K562 (cell line): ENCODE data around the gene ST6GAL1. TPM values are rescaled to one million over a fixed set of nuclear protein-coding genes. Genes with fewer than 3 reads are reported as not detected.

Experiments
- ATAC-seq: fragments of 200-7000 bp; cut with Tn5 transposase; 3 replicates; pipeline ENCODE4 v1.9.1; 2020; ENCODE audit warnings: moderate library complexity
- BruUV-seq: library from RNA; stranded (reverse); fragments of 400-500 nt; replicated peaks from 2 replicates; lab custom pipeline; 2021; lab: Mats Ljungman, UMichigan
- CTCF ChIA-PET: fragments of 300-600 bp; formaldehyde crosslinking; extraction: SDS; loops from one replicate; lab custom pipeline; 2021; ENCODE audit warnings: low intra/inter-chr PET ratio; lab: Yijun Ruan, JAX
- POLR2A ChIA-PET: fragments of 300-600, 350-650 bp; sonication (Branson Sonifier 250); formaldehyde crosslinking; extraction: SDS; loops from one replicate; lab custom pipeline; 2021; ENCODE audit warnings: antibody characterized with exemption, inconsistent platforms; lab: Yijun Ruan, JAX
- DNase-seq, 4 experiments: peaks; one replicate each; pipeline versions ENCODE4 v3.0.0 to v3.0.0-alpha.2; 2011 to 2018; ENCODE audit warnings: low spot score in 3 of 4, mixed read lengths in 3 of 4; ENCODE audit errors: extremely low read depth in 1 of 4
- FAIRE-seq: peaks from 2 replicates; lab custom pipeline; 2011; peaks lifted over from hg19 to GRCh38; lab: Jason Lieb, UNC
- H2AFZ ChIP-seq: 2 replicates; pipeline ENCODE4 v1.6.0; 2011; ENCODE audit warnings: low read depth, low read length, control low read depth, inconsistent platforms
- H3K27ac ChIP-seq: fragments of 200-600 bp; 3 replicates; pipeline ENCODE4 v1.8.0; 2011; ENCODE audit warnings: low read depth, mild to moderate bottlenecking, control low read depth, inconsistent platforms, low read length, moderate library complexity, mixed read lengths; ENCODE audit errors: extremely low read depth
- H3K27me3 ChIP-seq, 2 experiments: fragments of 300-600 bp in 1 of 2; 2 replicates in 1 of 2; 3 replicates in 1 of 2; pipeline versions ENCODE4 v1.6.0 to v1.8.0; 2011; ENCODE audit warnings: inconsistent platforms in 2 of 2, low read length in 2 of 2, mild to moderate bottlenecking in 1 of 2, mixed read lengths in 1 of 2, moderate library complexity in 1 of 2; ENCODE audit not compliant: control insufficient read depth in 2 of 2, insufficient read depth in 2 of 2
- H3K36me3 ChIP-seq: fragments of 300-600 bp; 3 replicates; pipeline ENCODE4 v1.8.0; 2011; ENCODE audit warnings: mild to moderate bottlenecking, low read length, inconsistent platforms; ENCODE audit not compliant: control insufficient read depth, insufficient read depth
- H3K4me1 ChIP-seq, 2 experiments: fragments of 200-600 bp in 1 of 2; replicated peaks in 1 of 2; 2 replicates in 1 of 2; 3 replicates in 1 of 2; pipeline versions ENCODE4 v1.5.1 to v1.8.0; 2011; ENCODE audit warnings: inconsistent platforms in 2 of 2, low read length in 2 of 2, mild to moderate bottlenecking in 1 of 2, mixed read lengths in 1 of 2, moderate library complexity in 1 of 2; ENCODE audit not compliant: control insufficient read depth in 2 of 2, insufficient read depth in 2 of 2
- H3K4me2 ChIP-seq: 2 replicates; pipeline ENCODE4 v1.6.1; 2011; ENCODE audit warnings: low read length, control low read depth, inconsistent platforms, mixed read lengths; ENCODE audit not compliant: insufficient read depth
- H3K4me3 ChIP-seq: fragments of 200-600 bp; sonication (generic), shearing (Covaris generic); 2 replicates; pipeline ENCODE4 v1.5.1; 2016; ENCODE audit warnings: control low read depth, inconsistent platforms
- H3K79me2 ChIP-seq: fragments of 200-600 bp; 3 replicates; pipeline ENCODE4 v1.8.0; 2011; ENCODE audit warnings: low read length, inconsistent platforms; ENCODE audit not compliant: control insufficient read depth, insufficient read depth
- H3K9ac ChIP-seq, 2 experiments: 2 replicates each; pipeline versions ENCODE4 v1.6.0 to v1.6.1; 2011; ENCODE audit warnings: low read depth in 2 of 2, low read length in 2 of 2, control low read depth in 1 of 2, inconsistent platforms in 1 of 2, mild to moderate bottlenecking in 1 of 2, mixed read lengths in 1 of 2; ENCODE audit not compliant: insufficient read depth in 1 of 2
- H3K9me1 ChIP-seq: one replicate; pipeline ENCODE4 v1.6.0; 2011; ENCODE audit warnings: inconsistent platforms, mild to moderate bottlenecking, low read length, moderate library complexity; ENCODE audit not compliant: control insufficient read depth, insufficient read depth
- H3K9me3 ChIP-seq: replicated peaks from 2 replicates; pipeline ENCODE4 v1.5.1; 2011; ENCODE audit warnings: low read depth, low read length, inconsistent platforms; ENCODE audit not compliant: control insufficient read depth, insufficient read depth
- H4K20me1 ChIP-seq: replicated peaks from 2 replicates; pipeline ENCODE4 v1.6.1; 2011; ENCODE audit warnings: low read length, inconsistent platforms, mixed read lengths; ENCODE audit not compliant: control insufficient read depth, insufficient read depth
- CHCHD3 ChIP-seq: fragments of 250-450 bp; sonication (Bioruptor Pico); IDR thresholded peaks from 2 replicates; pipeline ENCODE4 v2.1.2; 2022; ENCODE audit warnings: mild to moderate bottlenecking
- HMBOX1 ChIP-seq: sonication (generic); IDR thresholded peaks from 2 replicates; pipeline ENCODE4 v1.6.1; 2016
- ID3 ChIP-seq, 2 experiments: fragments of 250-450 bp in 1 of 2; fragments of 450-650 bp in 1 of 2; sonication (Bioruptor Pico) in 1 of 2; IDR thresholded peaks; 2 replicates each; pipeline versions ENCODE4 v1.6.1 to v1.8.0; 2016 to 2021; ENCODE audit warnings: mild to moderate bottlenecking in 2 of 2, moderate library complexity in 2 of 2, missing compliant biosample characterization in 1 of 2, missing genetic modification characterization in 1 of 2
- NCOA2 ChIP-seq, 2 experiments: fragments of 450-650 bp; IDR thresholded peaks; 2 replicates each; pipeline ENCODE4 v1.6.1; 2018; ENCODE audit warnings: mild to moderate bottlenecking in 2 of 2, moderate library complexity in 1 of 2; ENCODE audit not compliant: partially characterized antibody in 2 of 2
- SREBF1 ChIP-seq: fragments of 150-350 bp; IDR thresholded peaks from 2 replicates; pipeline ENCODE4 v1.6.1; 2014; ENCODE audit warnings: antibody characterized with exemption, low read depth, low read length, borderline replicate concordance
- ZKSCAN8 ChIP-seq: fragments of 200-800 bp; sonication (Bioruptor generic); IDR thresholded peaks from 2 replicates; pipeline ENCODE4 v1.6.1; 2016; ENCODE audit warnings: missing genetic modification characterization, missing compliant biosample characterization
- WGBS: fragments of 100-300 bp; shearing (Covaris generic); methylation state at CpG from one replicate; pipeline ENCODE4 v1.1.6; 2016; ENCODE audit warnings: low coverage, mixed read lengths; ENCODE audit not compliant: insufficient coverage; ENCODE audit errors: missing lambda C conversion rate; 5-methylcytosine and 5-hydroxymethylcytosine counted together
- in situ Hi-C: fragments of 300-500 bp; cut with MboI; formaldehyde crosslinking; loops from 4 replicates; pipeline ENCODE4 v1.15.0; 2018; ENCODE audit warnings: inconsistent platforms, mixed read lengths
- intact Hi-C: fragments of 100-400 bp; cut with micrococcal nuclease; formaldehyde crosslinking; loops from 2 replicates; pipeline ENCODE4 v1.14.2; 2022
- polyA plus RNA-seq, 8 experiments: library from polyadenylated mRNA; depleted of rRNA in 4 of 8; stranded (reverse) in 5 of 8; unstranded in 3 of 8; fragments of >200 nt; fragmentation: Nextera tagmentation in 2 of 8; fragmentation: Illumina TruSeq in 1 of 8; extraction: Ambion mirVana in 2 of 8; extraction: Trizol in 1 of 8; gene quantifications; 2 replicates each; pipeline versions ENCODE4 v1.2.1 to v1.2.3, GENCODE V29; 2011 to 2014; ENCODE audit warnings: inconsistent platforms in 1 of 8, missing spikeins in 1 of 8
- total RNA-seq, 7 experiments: library from RNA; depleted of rRNA in 6 of 7; stranded (reverse); fragments of >200 nt in 6 of 7; fragmentation: Illumina TruSeq in 2 of 7; extraction: Trizol in 2 of 7; gene quantifications; 2 replicates each; pipeline versions ENCODE4 v1.2.1 to v1.2.3, GENCODE V29; 2011 to 2021; ENCODE audit warnings: low replicate concordance in 1 of 7

Gene ST6GAL1
- total and polyA plus RNA-seq, 9 of the 15 experiments (the other 6 are each of a cell fraction or from before 2014, with no cell fraction given): 31.9 to 145 (median 71.0) TPM

- no TSS peak for BruUV-seq
- no peak overlapping the region for H3K4me2 ChIP-seq
- H3K36me3 ChIP-seq: no peaks in the 10 kb centered on the region
- no peaks in the 10 kb centered on the region for H3K27me3 ChIP-seq
- DNase-seq: no peak
- in situ Hi-C loops: no loop called here
- no peaks in the 10 kb centered on the region for H3K79me2 ChIP-seq
- intact Hi-C loops: no loop called here
- WGBS: 91% methylated on average over 3 of the region's 3 CpGs
- no peaks in the 10 kb centered on the region for H3K9me3 ChIP-seq
- no peak overlapping the region for H3K9ac ChIP-seq
- CTCF ChIA-PET: no interaction called here
- TF ChIP-seq ID3 (CRISPR knock-in tag; IDR thresholded peaks at IDR 0.05) (no peak), ID3 (tag; IDR thresholded peaks at IDR 0.05) (no peak), NCOA2 (IDR thresholded peaks at IDR 0.05; ENCODE audit: partially characterized antibody in 2 of 2) (no peak), SREBF1 (no peak), CHCHD3 (no peak), HMBOX1 (peak; percentile 41; the same call in 1 of the 2 replicates), ZKSCAN8 (CRISPR knock-in tag) (no peak)
- TF ChIP-seq, all 486 proteins: peak for 1
- no peak overlapping the region for H3K4me3 ChIP-seq
- POLR2A ChIA-PET: interaction anchor here (0.7 to 2.8 kb wide), 3 partner anchors 9 to 139 kb away, joined by 3 to 14 read pairs (median 3); no protein-coding TSS in a partner anchor
- no peaks in the 10 kb centered on the region for H4K20me1 ChIP-seq
- H3K27ac ChIP-seq: 0 out of 3 replicates have a peak overlapping the region, but pooled peaks have one; percentile 24
- peak overlapping the region; percentile 53; the same call in 1 of the 2 replicates for H2AFZ ChIP-seq
- H3K9me1 ChIP-seq: no peaks in the 10 kb centered on the region
- peaks cover 5 to 22% of the 10 kb centered on the region in 2 experiments; a peak in 4 of 5 replicates for H3K4me1 ChIP-seq
- FAIRE-seq (no peak), ATAC-seq (no peak)
Measured at GRCh38 chr3:186923241-186923640, 7.1 kb upstream of the ST6GAL1 start.
